RWPE2 (cell line): ENCODE results near the gene TNFAIP6.

Experiments
- ATAC-seq: fragments of 200-7000 bp; cut with Tn5 transposase; 3 replicates; pipeline ENCODE4 v1.9.1; 2021; ENCODE audit warnings: low read depth
- DNase-seq: peaks from one replicate; pipeline ENCODE4 v3.0.0-alpha.2; 2020; ENCODE audit warnings: low spot score
- H3K27ac ChIP-seq: fragments of 450-650 bp; 2 replicates; pipeline ENCODE4 v1.5.1; 2017; ENCODE audit warnings: mild to moderate bottlenecking; ENCODE audit not compliant: poor library complexity, severe bottlenecking
- H3K27me3 ChIP-seq: fragments of 250-450 bp; sonication (Bioruptor Pico); 2 replicates; pipeline ENCODE4 v1.5.1; 2021; ENCODE audit warnings: mild to moderate bottlenecking, moderate library complexity; ENCODE audit not compliant: insufficient read depth, poor library complexity, severe bottlenecking
- H3K36me3 ChIP-seq: fragments of 250-450 bp; sonication (Bioruptor Pico); 2 replicates; pipeline ENCODE4 v1.5.1; 2020; ENCODE audit warnings: low read depth, mild to moderate bottlenecking, moderate library complexity
- H3K4me1 ChIP-seq: fragments of 250-450 bp; sonication (Bioruptor Pico); 2 replicates; pipeline ENCODE4 v1.5.1; 2021; ENCODE audit warnings: mild to moderate bottlenecking, moderate library complexity; ENCODE audit not compliant: insufficient read depth, poor library complexity, severe bottlenecking
- H3K4me3 ChIP-seq: fragments of 250-450 bp; sonication (Bioruptor Pico); 2 replicates; pipeline ENCODE4 v1.5.1; 2021; ENCODE audit warnings: mild to moderate bottlenecking, moderate library complexity; ENCODE audit not compliant: severe bottlenecking
- H3K9me3 ChIP-seq: fragments of 250-450 bp; sonication (Bioruptor Pico); 2 replicates; pipeline ENCODE4 v1.5.1; 2021; ENCODE audit warnings: mild to moderate bottlenecking, moderate library complexity; ENCODE audit not compliant: severe bottlenecking
- TF ChIP-seq, protein P1 (sequence below): fragments of 450-650 bp; IDR thresholded peaks from one replicate; pipeline ENCODE4 v1.5.1; 2017; ENCODE audit warnings: mild to moderate bottlenecking, moderate library complexity; ENCODE audit not compliant: poor library complexity, severe bottlenecking

TNFAIP6 gene

DNA sequence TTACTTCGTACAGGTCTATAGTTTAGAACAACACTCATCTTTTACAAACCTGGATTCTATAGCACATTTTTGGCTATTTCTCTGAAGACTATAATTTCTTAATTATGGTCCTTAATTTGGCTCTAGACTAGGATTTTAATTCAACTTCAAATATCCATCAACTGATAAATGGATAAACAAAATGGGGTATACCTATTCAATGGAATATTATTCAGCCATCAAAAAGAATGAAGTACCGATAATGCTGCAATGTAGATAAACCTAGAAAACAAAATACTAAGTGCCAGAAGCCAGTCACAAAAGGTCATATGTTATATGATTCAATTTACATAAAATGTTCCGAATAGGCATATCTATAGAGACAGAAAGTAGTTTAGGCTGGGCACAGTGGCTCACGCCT is 37.1 kb downstream of the TNFAIP6 start:
- no peak overlapping the region for H3K4me3 ChIP-seq
- no peaks in the 10 kb centered on the region for H3K27me3 ChIP-seq
- TF ChIP-seq, protein P1, sequence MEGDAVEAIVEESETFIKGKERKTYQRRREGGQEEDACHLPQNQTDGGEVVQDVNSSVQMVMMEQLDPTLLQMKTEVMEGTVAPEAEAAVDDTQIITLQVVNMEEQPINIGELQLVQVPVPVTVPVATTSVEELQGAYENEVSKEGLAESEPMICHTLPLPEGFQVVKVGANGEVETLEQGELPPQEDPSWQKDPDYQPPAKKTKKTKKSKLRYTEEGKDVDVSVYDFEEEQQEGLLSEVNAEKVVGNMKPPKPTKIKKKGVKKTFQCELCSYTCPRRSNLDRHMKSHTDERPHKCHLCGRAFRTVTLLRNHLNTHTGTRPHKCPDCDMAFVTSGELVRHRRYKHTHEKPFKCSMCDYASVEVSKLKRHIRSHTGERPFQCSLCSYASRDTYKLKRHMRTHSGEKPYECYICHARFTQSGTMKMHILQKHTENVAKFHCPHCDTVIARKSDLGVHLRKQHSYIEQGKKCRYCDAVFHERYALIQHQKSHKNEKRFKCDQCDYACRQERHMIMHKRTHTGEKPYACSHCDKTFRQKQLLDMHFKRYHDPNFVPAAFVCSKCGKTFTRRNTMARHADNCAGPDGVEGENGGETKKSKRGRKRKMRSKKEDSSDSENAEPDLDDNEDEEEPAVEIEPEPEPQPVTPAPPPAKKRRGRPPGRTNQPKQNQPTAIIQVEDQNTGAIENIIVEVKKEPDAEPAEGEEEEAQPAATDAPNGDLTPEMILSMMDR, result no peak
- no peaks in the 10 kb centered on the region for H3K4me1 ChIP-seq
- no peaks in the 10 kb centered on the region for H3K36me3 ChIP-seq
- ATAC-seq (no peak), DNase-seq (no peak)
- H3K27ac ChIP-seq, result no peak overlapping the region
- no peaks in the 10 kb centered on the region for H3K9me3 ChIP-seq

DNA sequence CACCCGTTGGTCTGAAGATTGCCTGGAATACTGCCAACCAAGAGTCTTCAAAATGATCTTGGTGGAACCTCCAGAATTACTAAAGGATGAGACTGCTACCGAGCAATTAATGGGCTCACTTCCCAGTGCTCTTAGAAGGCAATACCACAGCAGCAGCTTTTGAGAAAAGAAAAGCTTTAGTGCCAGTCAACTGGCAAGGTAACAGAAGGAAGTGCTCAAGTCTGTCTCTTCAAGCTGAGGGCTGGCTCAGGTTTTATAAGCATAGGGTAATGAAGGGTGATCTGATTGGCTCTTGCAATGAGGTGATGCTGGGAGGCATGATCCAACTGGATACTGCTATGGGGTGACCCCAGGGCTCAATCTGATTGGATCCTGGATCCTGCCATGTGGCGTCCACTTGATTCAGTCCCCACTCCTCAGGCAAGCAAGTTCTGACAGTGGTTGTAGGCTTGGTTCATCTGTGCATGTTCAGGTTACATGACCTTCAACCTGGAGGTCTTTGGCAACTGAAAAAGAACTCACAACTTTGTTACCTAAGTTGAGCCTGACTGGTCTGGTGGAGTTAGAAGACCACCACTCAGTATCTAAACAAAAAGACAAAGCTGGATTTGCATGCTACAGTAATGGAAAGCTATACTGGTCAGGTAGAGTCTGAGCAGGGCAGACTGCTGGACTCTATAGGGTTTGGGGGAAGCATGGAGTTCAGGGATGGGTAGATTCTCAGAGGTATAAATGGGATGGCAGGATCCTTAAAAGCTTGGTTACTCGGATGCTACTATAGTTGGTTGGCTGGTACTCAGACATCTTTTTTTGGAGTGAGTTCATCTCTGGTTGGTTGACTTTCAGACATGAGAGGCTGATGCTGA is 38.4 kb downstream of the TNFAIP6 start:
- Histone ChIP-seq H3K9me3 (no peaks in the 10 kb centered on the region), H3K27me3 (no peaks in the 10 kb centered on the region), H3K27ac (no peak overlapping the region), H3K4me3 (no peak overlapping the region), H3K36me3 (no peaks in the 10 kb centered on the region), H3K4me1 (no peaks in the 10 kb centered on the region)
- ATAC-seq, result no peak
- DNase-seq, result no peak
- TF ChIP-seq, protein P1, result no peak

DNA sequence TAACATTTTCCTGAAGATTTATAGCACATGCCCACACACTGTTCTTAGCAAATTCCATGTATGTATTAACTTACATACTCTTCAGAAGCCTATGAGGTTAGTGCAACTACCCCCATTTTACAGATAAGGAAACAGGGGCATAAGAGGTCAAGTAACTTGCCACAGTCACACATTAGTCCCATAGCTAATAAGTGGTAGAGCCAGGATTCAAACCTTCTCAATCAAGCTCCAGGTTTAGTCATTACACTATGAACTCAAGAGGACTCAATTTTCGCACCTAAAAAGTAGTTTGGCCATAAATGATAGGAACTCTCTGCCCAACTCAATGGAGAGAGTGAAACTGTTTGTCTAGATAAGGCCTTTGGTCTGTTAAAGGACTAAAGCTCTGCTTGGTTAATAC is 42.6 kb downstream of the TNFAIP6 start:
- TF ChIP-seq, protein P1, result no peak
- H3K9me3 ChIP-seq, result no peaks in the 10 kb centered on the region
- H3K27me3 ChIP-seq, result no peaks in the 10 kb centered on the region
- DNase-seq (no peak), ATAC-seq (no peak)
- no peak overlapping the region for H3K4me3 ChIP-seq
- H3K27ac ChIP-seq, result no peak overlapping the region
- H3K4me1 ChIP-seq, result no peaks in the 10 kb centered on the region
- no peaks in the 10 kb centered on the region for H3K36me3 ChIP-seq

DNA sequence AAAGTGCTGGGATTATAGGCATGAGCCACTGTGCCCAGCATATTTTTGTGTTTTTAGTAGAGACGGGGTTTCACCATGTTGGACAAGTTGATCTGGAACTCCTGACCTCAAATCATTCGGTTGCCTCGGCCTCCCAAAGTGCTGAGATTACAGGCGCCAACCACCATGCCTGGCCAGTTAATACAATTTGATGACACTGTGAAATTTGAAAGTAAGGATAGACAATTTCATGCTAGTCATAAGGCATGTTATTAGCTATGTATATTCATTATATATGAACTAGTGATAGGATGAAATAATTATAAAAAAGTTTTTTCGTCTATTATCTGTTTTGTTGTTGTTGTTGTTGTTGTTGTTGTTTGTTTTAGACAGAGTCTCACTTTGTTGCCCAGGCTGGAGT is 43.8 kb downstream of the TNFAIP6 start:
- DNase-seq (no peak), ATAC-seq (no peak)
- H3K4me3 ChIP-seq, result no peak overlapping the region
- H3K27me3 ChIP-seq, result no peaks in the 10 kb centered on the region
- H3K36me3 ChIP-seq, result no peaks in the 10 kb centered on the region
- no peak overlapping the region for H3K27ac ChIP-seq
- H3K9me3 ChIP-seq, result no peaks in the 10 kb centered on the region
- no peaks in the 10 kb centered on the region for H3K4me1 ChIP-seq
- TF ChIP-seq, protein P1, result no peak

DNA sequence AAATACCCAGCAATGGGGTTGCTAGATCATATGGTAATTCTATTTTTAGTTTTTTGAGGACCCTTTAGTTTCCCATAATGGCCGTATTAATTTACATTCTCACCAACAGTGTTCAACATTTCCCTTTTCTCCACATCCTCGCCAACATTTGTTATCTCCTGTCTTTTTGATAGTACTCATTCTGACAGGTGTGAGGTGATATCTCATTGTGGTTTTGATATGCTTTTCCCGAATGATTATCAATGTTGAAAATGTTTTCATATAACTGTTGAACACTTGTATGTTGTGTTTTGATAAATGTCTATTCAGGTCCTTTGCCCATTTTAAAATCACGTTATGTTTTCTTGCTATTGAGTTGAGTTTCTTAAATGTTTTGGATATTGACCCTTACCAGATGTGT is 46.5 kb downstream of the TNFAIP6 start:
- Histone ChIP-seq H3K27ac (no peak overlapping the region), H3K36me3 (no peaks in the 10 kb centered on the region), H3K4me1 (no peaks in the 10 kb centered on the region), H3K27me3 (no peaks in the 10 kb centered on the region), H3K9me3 (no peaks in the 10 kb centered on the region), H3K4me3 (no peak overlapping the region)
- TF ChIP-seq, protein P1, result no peak
- ATAC-seq (no peak), DNase-seq (no peak)
